Bone marrow (tissue), 2 donors: Measurements from ENCODE around the gene F2R.
A peak's percentile ranks its signal among the peaks of the same experiment; 100 is the strongest.
"Not testable (repeated sequence)": the region's sequence is repeated elsewhere in the genome, so short reads cannot be mapped to it uniquely, and the experiment has no call there.

Source experiments
- DNase-seq, 2 donors: peaks; one replicate each; lab custom pipeline; 2025; lab: John Stamatoyannopoulos, UW

F2R gene

GRCh38 chr5:76715736-76716455, at the start of gene F2R:
TSS of gene F2R (plus strand) at chr5:76716126. CDS start at chr5:76716308, 182 bp downstream.
- DNase-seq, result peak; percentile 9 to 17

DNA sequence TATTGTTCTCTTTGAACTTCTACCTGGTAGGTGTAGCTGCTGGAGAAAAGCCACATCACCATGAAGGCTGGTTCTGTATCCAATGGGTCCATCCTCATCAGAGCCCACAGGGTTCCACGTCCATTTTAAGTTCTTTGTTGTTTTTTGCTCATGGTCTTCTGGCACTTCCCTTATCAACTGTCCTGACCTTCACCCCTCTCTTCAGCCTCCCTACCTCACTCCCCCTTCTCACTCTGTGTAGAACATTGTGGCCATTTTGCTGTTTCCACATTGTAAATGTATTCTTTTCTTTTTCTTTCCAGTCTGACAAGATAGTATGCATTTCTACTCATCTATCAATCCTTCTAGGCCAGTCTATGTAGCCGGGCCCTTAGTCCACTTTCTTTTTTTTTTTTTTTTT, 48.4 kb upstream of the F2R start:
- no peak for DNase-seq

DNA sequence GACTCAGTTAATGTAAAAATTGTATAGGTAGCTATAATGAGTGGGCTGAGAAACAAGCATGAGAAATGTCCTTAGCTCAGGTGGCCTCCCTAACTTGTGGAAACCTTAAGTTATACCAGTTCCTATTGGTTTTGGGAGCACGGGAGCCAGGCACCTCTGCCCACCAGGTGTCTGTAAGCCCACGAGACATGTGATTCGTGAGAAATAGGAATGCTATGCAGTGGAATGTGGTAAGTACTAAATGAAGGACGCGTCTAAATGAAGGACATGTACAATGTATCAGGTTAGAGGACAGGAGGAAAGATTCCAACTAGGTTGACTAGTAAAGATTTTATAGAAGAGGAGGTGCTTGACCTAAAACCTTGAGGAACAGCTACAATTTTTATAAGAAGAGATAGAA, 46.7 kb upstream of the F2R start:
- no peak for DNase-seq

- DNase-seq, result no peak
These were observed 45.4 kb upstream of the F2R start for GRCh38 chr5:76670508-76670907.

- DNase-seq, result no peak
These were observed 43.7 kb upstream of the F2R start for GRCh38 chr5:76672242-76672641.

DNA sequence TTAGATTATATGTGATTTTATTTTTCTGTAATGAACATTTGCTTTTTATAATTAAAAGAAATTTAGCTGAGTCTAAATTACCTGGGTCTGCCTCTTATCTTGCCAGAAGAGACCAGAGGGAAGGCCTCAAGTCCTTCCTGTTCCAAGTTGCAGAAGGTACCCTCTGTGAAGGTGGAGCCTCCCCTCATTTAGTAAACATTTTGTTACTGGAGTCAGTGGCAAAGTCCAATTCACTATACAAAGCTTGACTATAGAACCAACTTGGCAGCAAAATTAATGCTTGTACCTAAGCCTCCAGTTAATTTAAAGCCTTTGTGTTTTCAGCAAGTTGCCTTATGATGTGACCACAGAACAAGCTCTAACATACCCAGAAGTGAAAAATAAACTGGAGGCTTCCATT, 42.8 kb upstream of the F2R start:
- no peak for DNase-seq

GRCh38 chr5:76674330-76675066, 41.4 kb upstream of the F2R start:
- no peak for DNase-seq

- no peak for DNase-seq
These were observed 40.6 kb upstream of the F2R start for GRCh38 chr5:76675364-76675763.

GRCh38 chr5:76677849-76678472, 38.0 kb upstream of the F2R start:
- DNase-seq, result no peak

GRCh38 chr5:76679231-76679630, 36.7 kb upstream of the F2R start:
- no peak for DNase-seq

- not testable (repeated sequence) for DNase-seq
These were observed 35.1 kb upstream of the F2R start for GRCh38 chr5:76680826-76681225.

DNA sequence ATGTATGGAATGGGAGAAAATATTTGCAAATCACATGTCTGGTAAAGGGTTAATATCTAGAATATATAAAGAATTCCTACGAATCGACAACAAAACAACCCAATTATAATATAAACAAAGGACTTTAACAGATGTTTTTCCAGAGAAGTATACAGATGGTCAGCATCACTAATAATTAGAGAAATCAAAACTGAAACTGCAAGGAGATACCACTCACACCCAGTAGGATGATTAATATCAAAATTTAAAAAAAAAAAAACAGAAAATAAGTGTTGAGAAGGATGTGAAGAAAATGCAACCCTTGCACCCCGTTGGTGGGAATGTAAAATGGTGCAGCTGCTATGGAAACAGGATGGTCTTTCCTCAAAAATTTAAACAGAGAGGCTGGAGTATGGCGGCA, 34.6 kb upstream of the F2R start:
- DNase-seq, result no peak

GRCh38 chr5:76682387-76682786, 33.5 kb upstream of the F2R start:
- DNase-seq, result peak in 1 of 2 donors; percentile 69

DNA sequence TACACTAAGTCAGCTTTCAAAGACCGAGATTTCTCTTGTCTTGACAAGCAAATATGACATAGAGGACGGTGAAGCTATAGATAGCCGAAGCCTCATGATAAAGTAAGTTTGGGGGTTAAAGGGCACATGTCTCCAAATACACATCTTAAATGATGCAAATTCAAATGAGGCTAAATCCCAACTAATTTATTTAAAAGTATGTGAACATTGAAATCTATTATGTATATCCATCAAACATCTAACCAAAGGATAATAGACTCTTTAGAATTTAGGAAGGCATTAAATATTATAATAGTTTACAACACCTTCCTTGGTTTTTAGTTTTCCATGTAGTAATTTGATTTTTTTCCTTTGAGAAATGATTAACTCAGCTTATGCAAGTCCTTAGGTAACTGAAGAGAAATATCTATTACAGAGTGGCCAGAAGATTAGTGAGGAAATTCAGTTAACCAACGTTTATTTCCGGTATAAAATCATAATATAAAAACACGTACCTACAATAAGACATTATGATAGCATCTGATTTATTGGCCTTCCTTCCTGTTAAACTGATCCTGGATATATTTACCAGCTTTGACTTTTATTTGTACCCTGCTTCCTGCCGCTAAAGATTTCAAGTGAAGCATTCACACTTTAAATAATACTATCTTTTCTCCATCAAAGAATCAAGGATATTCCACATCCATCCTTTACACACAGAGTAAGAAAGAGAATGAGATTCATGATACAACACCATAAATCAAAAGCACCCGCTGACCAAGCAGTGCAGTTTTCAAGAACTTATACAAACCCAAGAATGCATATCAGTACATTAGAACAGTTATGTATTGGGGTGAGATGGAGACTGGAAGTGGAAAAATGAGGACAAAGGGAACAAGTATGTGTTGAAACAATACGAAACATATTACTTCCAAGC, 31.9 kb upstream of the F2R start:
- no peak for DNase-seq

DNA sequence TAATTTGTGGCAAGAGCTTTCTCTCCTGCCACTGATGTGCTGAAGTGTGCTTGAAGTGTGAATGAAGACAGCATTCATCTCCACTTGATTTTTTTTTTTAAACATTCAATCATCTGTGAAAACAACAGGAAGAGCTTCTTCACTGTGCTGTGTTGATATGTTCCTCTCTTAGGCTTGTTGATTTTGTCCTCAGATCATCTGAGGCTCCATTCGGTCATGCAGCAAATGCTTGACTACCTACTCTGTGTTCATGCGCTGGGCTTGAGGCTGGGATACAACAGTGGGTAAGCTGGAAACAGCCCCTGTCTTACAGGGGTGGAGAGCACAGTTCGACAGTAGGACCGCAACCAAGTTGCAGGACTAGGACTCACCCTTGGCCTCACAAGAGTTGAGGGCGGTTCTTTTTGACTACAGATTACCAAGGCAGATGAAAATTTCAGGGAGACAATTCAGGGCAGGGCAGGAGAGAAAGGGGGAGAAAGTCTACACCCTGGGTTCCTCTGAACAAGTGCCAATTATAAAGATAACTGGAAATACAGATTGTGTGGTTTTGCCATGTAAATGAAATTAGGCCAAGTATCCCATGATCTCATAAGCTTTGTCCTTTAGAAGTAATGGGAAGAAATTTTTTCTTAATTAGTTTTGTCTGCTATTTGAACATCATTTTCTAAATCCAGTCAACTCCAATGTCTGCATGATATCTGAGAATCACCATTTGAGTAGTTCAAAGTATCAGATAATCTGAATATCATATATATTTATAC, 31.0 kb upstream of the F2R start:
- DNase-seq, result no peak

GRCh38 chr5:76685704-76686103, 30.2 kb upstream of the F2R start:
- DNase-seq, result no peak

DNA sequence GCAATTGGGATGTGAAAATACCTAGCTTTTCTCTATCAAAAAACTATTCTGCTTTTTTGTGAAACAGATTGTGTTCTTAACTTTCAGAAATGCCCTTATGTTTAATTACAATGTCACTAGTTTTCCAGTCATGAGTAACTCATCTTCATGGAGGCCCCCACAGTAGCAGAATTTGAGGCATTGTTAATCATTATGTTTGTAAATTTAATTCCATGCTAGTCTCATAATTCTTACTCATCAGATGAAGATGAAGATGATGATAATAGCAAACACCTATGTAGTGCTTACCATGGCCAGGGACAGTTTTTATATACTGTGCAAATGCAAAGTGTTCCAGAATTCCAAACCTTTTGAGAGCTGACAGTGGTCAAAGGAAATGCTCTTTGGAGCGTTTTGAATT, 27.7 kb upstream of the F2R start:
- DNase-seq, result no peak

DNA sequence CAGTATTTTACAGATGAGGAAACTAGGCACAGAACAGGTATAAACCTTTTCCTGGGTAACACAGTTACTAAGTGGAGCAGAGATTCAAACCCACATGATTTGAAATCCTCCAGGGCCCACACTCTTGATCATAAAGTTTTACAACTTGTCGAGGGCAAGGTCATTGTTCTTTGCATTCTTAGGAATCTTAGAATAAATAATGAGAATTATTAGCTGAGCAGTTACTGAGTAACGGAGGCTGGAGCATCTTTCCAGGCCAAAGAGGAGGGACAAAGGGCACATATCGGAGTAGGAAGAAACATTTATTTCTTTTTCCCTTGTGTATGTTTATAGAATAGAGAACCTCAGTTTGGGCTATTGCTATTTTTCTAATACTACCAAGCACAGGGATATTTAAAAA, 27.1 kb upstream of the F2R start:
- no peak for DNase-seq

- DNase-seq, result no peak
These were observed 26.4 kb upstream of the F2R start for GRCh38 chr5:76689321-76690036.

- no peak for DNase-seq
These were observed 25.8 kb upstream of the F2R start for GRCh38 chr5:76690037-76690679.
